ENCODE measurements around the gene OASL.

OASL gene

GRCh38 chr12:121010860-121011259, 28.2 kb downstream of the OASL start:
- DNase-seq: no peak

- DNase-seq: no peak
Observed at GRCh38 chr12:121009741-121010140, 29.3 kb downstream of the OASL start.

GRCh38 chr12:121008347-121009098, 30.5 kb downstream of the OASL start:
- no peak for DNase-seq

- no peak for DNase-seq
Observed at GRCh38 chr12:121005346-121005815, 33.7 kb downstream of the OASL start.

- DNase-seq: no peak
Observed at GRCh38 chr12:121004253-121004815, 34.7 kb downstream of the OASL start.

GRCh38 chr12:121003650-121004049, 35.4 kb downstream of the OASL start:
- no peak for DNase-seq

- DNase-seq: no peak
Observed at GRCh38 chr12:121001841-121002483, 37.1 kb downstream of the OASL start.

GRCh38 chr12:121001060-121001459, 38.0 kb downstream of the OASL start:
- DNase-seq: no peak

GRCh38 chr12:121000530-121000929, 38.5 kb downstream of the OASL start:
- no peak for DNase-seq

GRCh38 chr12:120999191-121000120, 39.6 kb downstream of the OASL start:
- no peak for DNase-seq

GRCh38 chr12:120998435-120998834, 40.6 kb downstream of the OASL start:
- no peak for DNase-seq

- DNase-seq: no peak
Observed at GRCh38 chr12:120997448-120997847, 41.6 kb downstream of the OASL start.

GRCh38 chr12:120996133-120996746, 42.8 kb downstream of the OASL start:
- no peak for DNase-seq

- DNase-seq: no peak
Observed at GRCh38 chr12:120994589-120995337, 44.3 kb downstream of the OASL start.

- DNase-seq: no peak
Observed at GRCh38 chr12:120994059-120994458, 45.0 kb downstream of the OASL start.

- DNase-seq: no peak
Observed at GRCh38 chr12:120993496-120993895, 45.5 kb downstream of the OASL start.

GRCh38 chr12:120992989-120993388, 46.1 kb downstream of the OASL start:
- DNase-seq: no peak

- DNase-seq: no peak
Observed at GRCh38 chr12:120991965-120992364, 47.1 kb downstream of the OASL start.

- no peak for DNase-seq
Observed at GRCh38 chr12:120990487-120991055, 48.5 kb downstream of the OASL start.

- no peak for DNase-seq
Observed at GRCh38 chr12:120989687-120990086, 49.4 kb downstream of the OASL start.

- no peak for DNase-seq
Observed at GRCh38 chr12:120988658-120989057, 50.4 kb downstream of the OASL start.

Data from KG1 (cell line).